ENCODE measurements around the gene GARIN5B.
"Not testable (repeated sequence)": the region's sequence is repeated elsewhere in the genome, so short reads cannot be mapped to it uniquely, and the experiment has no call there.

GARIN5B gene

DNA sequence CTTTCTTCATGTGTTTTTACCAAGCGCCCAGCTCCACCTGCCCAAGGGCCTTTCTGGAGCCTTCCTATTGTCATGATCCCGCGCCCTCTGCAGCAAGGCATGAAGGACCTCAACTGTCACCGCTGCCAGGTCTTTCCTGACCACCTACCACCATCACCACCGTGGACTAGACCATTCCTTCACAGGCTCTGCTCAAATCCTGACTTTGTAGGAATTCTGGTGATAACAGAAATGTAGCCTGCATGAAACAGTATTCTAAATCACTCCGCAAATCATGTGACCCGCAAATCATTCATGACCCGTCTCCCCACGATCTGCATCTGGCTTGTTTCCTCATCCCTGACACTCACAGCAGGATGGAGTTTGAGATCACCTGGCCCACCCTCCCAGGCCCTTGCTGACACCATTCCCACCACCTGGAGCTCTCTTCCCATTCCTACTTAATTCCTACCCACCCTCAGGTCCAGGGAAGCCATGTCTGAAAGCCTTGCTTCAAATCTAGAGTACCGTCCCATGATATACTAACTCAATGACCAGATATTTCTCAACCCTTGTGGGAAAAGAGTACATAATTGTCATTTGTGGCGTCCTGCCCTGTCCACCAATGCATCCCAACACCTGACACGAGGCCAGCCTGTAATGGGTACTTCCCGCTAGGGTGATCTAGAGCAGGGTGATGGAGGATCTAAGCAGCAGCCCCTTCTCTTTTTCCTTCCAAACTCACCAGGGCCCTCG is 43.2 kb upstream of the GARIN5B start:
- DNase-seq (ENCODE audit: low read depth), result no peak
- TF ChIP-seq, protein P1, sequence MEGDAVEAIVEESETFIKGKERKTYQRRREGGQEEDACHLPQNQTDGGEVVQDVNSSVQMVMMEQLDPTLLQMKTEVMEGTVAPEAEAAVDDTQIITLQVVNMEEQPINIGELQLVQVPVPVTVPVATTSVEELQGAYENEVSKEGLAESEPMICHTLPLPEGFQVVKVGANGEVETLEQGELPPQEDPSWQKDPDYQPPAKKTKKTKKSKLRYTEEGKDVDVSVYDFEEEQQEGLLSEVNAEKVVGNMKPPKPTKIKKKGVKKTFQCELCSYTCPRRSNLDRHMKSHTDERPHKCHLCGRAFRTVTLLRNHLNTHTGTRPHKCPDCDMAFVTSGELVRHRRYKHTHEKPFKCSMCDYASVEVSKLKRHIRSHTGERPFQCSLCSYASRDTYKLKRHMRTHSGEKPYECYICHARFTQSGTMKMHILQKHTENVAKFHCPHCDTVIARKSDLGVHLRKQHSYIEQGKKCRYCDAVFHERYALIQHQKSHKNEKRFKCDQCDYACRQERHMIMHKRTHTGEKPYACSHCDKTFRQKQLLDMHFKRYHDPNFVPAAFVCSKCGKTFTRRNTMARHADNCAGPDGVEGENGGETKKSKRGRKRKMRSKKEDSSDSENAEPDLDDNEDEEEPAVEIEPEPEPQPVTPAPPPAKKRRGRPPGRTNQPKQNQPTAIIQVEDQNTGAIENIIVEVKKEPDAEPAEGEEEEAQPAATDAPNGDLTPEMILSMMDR (IDR thresholded peaks at IDR 0.05; ENCODE audit: insufficient read depth, low read depth, low read length, missing control alignments), result no peak
- H3K4me3 ChIP-seq (ENCODE audit: low read length), result peak overlapping the region; percentile 72

DNA sequence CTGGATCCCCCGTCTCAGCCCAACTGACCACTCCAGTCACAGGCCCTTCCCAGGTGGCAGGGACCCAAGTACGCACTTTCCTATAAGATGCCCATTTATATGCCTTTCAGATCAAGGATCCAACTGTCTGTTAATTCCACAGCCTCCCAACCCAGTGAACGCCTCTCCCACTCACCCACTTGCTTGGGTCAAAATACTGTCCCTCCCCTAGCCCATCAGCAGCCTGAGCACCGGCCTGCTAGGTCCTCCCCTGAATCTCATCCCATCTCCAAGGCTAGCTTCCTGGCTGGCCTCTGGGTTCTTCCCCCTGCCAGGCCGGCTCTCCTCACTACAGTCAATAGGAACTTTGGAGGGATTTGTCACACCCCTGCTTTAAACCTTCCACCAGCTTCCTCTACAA is 42.6 kb upstream of the GARIN5B start:
- TF ChIP-seq, protein P1 (IDR thresholded peaks at IDR 0.05; ENCODE audit: insufficient read depth, low read depth, low read length, missing control alignments), result no peak
- H3K4me3 ChIP-seq (ENCODE audit: low read length), result peak overlapping the region; percentile 72
- DNase-seq (ENCODE audit: low read depth), result no peak

DNA sequence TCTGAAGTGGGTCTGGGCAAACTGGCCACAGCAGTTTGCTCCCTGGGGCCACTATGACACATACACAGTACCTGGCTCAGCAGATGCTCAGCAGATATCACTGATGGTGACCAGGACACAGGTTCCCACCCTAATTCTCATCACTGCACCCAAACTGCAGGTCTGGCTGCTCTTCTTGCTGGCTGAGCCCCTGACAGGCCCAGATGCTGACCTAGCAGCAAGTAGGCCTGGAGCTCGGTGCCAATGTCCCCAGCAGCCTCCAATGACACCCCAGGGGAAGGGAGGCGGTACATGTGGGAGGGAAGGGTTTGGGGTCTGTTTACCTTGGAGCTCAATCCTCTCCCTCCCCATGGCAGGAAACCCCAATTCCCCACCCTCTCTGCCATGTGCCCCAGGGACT is 39.4 kb upstream of the GARIN5B start:
- no peak overlapping the region for H3K4me3 ChIP-seq (ENCODE audit: low read length)
- no peak for DNase-seq (ENCODE audit: low read depth)
- TF ChIP-seq, protein P1 (IDR thresholded peaks at IDR 0.05; ENCODE audit: insufficient read depth, low read depth, low read length, missing control alignments), result no peak

DNA sequence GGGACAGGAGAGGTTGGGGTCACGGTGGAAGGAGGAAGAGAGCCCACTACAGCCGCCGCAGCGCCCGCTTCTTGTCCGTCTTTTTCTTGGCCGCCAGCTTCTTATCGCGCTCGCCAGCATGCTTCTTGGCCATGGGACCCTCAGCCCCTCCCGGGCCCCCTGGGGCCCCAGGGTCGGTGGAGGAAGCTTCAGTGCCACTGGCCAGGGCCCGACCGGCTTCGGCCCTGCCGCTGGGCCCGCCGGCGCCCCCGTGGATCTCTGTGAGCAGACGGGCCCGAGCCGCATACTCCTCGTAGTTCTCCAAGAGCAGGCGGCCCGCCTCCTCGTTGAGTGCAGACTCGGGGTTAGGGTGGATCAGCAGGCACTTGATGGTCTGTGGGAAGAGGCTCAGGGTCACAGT is 38.3 kb upstream of the GARIN5B start:
- H3K4me3 ChIP-seq (ENCODE audit: low read length); DNase-seq (ENCODE audit: low read depth): not testable (repeated sequence)

DNA sequence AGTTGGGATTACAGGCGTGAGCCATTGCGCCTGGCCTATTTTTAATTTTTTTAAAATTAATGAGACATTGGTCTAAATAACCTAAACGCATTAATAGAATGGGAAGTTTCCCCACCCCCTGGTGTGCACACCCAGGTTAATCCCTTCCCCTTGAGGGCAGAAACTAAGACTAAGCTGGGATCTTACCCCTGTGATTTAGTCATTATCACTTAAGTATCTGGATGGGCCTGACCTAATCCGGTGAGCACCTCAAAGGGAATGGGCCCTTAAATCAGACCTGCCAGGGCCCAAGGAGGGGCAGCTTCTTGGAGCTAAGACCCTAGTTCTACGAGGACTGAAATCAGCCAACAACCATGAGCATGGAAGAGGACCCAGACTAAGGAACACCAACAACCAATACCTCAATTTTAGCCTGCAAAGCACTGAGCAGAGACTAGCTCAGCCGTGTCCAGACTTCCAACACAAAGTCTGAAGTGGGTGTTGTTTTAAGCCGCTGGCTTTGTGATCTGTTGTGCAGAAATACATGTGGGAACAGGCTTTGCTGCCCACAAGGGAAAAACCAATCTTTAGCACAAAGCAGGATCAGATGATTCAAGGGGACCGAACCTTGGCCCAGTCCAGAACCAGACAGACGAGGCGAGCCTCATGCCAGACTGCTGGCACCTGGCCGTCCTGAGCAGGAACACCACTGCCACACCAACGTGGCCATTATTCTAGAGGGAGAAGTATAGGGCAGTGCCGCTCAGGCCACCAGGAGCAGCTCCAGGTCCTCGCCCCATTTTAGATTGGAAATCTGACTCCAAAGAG is 37.4 kb upstream of the GARIN5B start:
- no peak overlapping the region for H3K4me3 ChIP-seq (ENCODE audit: low read length)
- TF ChIP-seq, protein P1 (IDR thresholded peaks at IDR 0.05; ENCODE audit: insufficient read depth, low read depth, low read length, missing control alignments), result no peak
- DNase-seq (ENCODE audit: low read depth), result peak; percentile 70

DNA sequence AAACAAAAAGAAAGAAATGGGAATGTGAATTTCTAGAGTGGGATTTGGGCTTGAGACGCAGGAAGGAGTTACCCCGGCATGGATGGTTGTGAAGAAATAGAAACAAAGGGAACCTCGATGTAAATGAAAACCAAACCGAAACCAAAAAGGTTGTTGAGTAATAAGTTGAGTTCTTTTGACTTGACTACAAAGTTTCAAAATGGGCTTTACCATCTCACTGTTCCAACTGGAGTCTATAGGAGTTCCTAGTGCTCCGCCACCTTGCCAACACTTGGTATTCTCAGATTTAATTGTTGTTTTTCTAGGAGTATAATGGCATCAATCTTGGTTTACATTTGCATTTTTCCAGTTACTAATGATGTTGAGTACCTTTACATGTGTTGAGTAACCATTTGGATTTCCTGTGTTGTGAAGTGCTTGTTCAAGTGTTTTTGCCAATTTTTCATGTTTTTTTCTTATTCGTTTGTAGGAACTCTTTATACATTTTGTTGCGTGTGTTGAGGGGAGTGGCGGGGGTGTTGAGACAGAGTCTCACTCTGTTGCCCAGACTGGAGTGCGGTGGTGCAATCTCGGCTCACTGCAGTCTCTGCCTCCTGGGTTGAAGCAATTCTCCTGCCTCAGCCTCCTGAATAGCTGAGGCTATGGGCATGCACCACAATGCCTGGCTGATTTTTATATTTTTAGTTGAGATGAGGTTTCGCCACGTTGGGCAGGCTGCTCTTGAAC is 35.3 kb upstream of the GARIN5B start:
- no peak overlapping the region for H3K4me3 ChIP-seq (ENCODE audit: low read length)
- TF ChIP-seq, protein P1 (IDR thresholded peaks at IDR 0.05; ENCODE audit: insufficient read depth, low read depth, low read length, missing control alignments), result no peak
- no peak for DNase-seq (ENCODE audit: low read depth)
